GM12801 (cell line): ENCODE results near the gene SORBS2.

ENCODE experiments used
- TF ChIP-seq, protein P1 (sequence below): IDR thresholded peaks from one replicate; pipeline ENCODE4 v1.5.1; 2011; ENCODE audit warnings: control low read depth; ENCODE audit not compliant: insufficient read length; ENCODE audit errors: extremely low read depth

The SORBS2 gene

DNA sequence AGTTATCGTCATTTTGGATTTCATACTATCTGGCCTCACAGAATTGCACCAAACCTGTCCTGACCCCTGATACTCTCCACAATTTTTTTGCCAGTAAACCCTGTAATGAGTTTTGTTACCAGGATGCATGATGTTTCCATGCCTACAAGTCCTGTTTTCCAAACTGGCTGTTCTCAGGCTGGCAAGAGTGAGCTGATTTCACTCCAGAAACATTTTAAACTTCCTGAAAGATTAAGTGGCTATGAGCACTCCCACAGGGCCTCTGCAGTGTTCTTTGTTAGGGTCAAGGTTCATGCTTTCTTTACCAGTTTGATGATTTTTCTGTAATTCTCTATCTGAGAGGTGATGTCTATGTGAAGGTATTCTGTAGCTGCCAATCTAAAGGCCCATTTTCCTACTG, 245.0 kb downstream of the SORBS2 start:
- TF ChIP-seq, protein P1, sequence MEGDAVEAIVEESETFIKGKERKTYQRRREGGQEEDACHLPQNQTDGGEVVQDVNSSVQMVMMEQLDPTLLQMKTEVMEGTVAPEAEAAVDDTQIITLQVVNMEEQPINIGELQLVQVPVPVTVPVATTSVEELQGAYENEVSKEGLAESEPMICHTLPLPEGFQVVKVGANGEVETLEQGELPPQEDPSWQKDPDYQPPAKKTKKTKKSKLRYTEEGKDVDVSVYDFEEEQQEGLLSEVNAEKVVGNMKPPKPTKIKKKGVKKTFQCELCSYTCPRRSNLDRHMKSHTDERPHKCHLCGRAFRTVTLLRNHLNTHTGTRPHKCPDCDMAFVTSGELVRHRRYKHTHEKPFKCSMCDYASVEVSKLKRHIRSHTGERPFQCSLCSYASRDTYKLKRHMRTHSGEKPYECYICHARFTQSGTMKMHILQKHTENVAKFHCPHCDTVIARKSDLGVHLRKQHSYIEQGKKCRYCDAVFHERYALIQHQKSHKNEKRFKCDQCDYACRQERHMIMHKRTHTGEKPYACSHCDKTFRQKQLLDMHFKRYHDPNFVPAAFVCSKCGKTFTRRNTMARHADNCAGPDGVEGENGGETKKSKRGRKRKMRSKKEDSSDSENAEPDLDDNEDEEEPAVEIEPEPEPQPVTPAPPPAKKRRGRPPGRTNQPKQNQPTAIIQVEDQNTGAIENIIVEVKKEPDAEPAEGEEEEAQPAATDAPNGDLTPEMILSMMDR: no peak

DNA sequence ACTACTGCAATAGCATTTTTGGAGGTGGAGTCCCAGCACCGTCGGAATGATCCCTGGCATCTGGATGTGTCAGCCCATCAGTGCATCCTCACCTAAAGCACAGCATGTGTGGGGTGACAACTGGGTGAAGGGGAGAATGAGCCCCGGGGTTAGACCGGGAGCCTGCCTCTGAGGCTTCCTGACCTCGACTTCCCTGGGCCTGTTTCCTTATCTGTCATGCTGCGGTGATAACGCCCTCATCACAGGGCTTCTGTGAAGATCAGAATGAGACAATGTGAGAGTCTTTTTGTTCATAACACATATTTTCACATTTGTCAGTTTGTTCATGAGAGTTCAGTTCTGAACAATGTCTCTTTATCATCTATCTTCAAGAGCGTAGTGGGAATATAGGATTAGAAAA, 245.6 kb downstream of the SORBS2 start:
- TF ChIP-seq, protein P1: no peak

DNA sequence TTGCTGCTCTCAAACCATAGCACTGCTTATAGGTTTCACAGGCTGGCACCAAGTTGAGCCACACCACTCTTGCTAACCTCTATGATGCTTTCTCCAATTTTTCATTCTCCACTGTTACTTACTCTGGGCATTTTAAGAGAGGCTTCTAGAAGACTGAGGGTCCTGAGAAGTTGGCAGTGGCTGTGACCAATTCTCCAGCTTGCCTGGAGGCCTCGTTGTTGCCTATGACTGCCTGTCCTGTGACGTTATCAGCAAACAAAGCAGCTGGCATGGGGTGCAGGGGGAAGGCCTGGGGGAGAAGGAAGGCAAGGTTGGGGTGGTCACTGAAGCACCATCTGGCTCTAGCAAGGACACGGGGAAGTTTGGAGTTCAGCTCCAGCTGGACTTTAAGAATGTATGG, 246.3 kb downstream of the SORBS2 start:
- TF ChIP-seq, protein P1: no peak

DNA sequence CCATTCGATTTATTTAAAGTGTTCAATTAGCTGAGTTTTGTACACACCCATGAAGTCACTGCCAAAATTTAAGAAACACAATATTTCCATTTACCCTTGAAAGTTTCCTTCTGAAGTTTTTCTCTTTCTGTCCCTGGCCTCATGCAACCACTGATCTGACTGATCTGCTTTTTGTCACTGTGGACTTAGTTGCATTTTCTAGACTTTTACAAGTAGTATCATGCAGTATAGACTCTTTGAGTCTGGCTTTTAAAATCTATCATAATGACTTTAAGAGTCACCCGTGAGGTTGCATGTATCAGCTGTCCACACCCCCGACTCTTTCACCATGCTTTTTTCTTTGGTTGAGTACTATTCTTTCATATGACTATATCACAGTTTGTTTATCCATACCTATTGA, 247.6 kb downstream of the SORBS2 start:
- TF ChIP-seq, protein P1: no peak

DNA sequence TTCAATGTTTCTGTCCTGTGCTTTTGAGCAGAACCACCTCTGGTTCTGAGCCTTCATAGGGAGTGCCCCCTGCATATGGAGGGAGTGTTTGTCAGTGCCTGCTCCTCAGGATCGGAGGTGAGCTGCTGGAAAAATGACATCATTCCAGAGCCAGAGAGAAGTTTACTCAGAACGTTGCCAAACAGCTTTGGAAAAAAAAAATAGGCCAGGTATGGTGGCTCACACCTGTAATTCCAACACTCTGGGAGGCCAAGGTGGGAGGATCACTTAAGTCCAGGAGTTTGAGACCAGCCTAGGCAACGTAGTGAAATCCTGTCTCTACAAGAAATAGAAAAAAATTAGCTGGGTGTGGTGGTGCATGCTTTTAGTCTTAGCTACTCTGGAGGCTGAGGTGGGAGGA, 249.5 kb downstream of the SORBS2 start:
- TF ChIP-seq, protein P1: no peak

DNA sequence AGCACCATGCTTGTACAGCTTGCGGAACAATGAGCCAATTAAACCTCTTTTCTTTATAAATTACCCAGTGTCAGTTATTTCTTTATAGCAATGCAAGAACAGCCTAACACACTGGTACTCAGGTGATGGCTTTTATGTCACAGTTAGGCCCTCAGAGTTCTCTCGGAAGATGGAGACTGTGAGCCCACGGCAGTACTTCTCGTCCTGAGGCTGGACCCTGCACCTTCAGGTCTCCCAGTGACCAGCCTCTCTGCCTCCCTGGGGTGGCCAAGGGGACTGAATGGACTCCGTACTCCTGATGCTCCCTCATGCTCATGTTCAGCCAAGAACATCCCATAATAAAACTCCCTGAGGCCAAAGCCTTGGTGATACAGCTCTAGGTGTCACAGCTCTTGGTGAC, 251.7 kb downstream of the SORBS2 start:
- TF ChIP-seq, protein P1: no peak

DNA sequence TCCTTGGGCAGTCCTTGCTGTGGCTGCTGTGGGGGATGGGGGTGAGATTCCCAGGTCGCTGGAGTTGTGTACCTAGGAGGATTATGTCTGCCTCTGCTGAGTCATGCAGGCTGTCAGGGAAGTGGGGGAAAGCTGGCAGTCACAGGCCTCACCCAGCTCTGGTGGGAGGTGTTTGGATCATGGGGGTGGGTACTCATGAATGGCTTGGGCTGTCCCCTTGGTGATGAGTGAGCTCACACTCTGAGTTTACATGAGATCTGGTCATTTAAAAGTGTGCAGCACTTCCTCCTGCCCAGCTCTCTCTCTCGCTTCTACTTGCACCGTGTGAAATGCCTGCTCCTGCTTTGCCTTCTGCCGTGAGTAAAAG, 252.1 kb downstream of the SORBS2 start:
- TF ChIP-seq, protein P1: no peak

DNA sequence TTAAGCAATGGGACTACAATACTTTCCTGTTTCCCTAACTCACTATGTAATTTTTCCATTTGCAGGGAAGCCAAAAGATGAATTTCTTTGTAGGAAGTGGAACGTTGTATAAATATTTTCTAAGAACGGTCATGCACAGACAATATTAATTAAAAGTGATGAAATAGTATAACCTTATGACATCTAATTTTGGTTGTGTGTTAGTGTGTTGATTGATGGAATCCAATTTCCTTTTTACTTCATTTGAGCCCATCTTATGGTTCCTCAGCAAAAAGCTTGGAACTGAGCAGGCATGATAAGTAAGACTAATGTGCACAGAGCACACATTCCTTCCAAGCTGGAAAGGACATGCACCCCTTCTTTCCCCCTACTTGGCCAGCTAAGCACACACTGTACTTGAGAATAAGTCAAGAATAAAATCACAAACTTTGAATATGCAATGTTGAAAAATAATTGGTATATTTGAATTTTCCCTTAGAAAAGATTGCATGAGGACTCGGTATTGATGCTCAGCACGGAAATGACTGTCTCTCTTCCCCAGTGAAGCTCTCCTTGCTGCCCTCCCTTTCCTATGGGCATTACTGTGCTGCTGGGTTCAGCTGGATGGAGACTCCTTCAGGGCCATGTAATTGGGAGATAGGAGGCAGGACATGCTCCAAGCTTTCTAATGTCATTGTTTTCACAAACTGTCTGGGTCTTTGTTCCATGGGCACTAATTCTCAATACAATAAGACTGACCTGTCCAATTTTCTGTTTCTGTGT, 257.4 kb downstream of the SORBS2 start:
- TF ChIP-seq, protein P1: no peak
